Right forelimb (tissue), 1 donor: ENCODE results near the gene ZNF544.
"Not testable (repeated sequence)": the region's sequence is repeated elsewhere in the genome, so short reads cannot be mapped to it uniquely, and the experiment has no call there.

Experiments used
- DNase-seq: peaks from one replicate; pipeline ENCODE4 v3.0.0-alpha.2; 2018

The ZNF544 gene

GRCh38 chr19:58258259-58258658 lies 29.5 kb downstream of the ZNF544 start:
- DNase-seq: not testable (repeated sequence)

- no peak for DNase-seq
Measured at GRCh38 chr19:58261600-58261967, 32.9 kb downstream of the ZNF544 start.

GRCh38 chr19:58261968-58262921 lies 33.5 kb downstream of the ZNF544 start:
- no peak for DNase-seq

GRCh38 chr19:58262922-58263296 lies 34.2 kb downstream of the ZNF544 start:
- no peak for DNase-seq

- DNase-seq: no peak
Measured at GRCh38 chr19:58265100-58265499, 36.4 kb downstream of the ZNF544 start.

GRCh38 chr19:58268344-58268743 lies 39.6 kb downstream of the ZNF544 start:
- DNase-seq: no peak

- DNase-seq: no peak
Measured at GRCh38 chr19:58274771-58275201, 46.1 kb downstream of the ZNF544 start.

GRCh38 chr19:58275564-58275963 lies 46.9 kb downstream of the ZNF544 start:
- DNase-seq: no peak

- no peak for DNase-seq
Measured at GRCh38 chr19:58277197-58277596, 48.5 kb downstream of the ZNF544 start.

- DNase-seq: no peak
Measured at GRCh38 chr19:58277748-58278540, 49.2 kb downstream of the ZNF544 start.

GRCh38 chr19:58278541-58279041 lies 49.9 kb downstream of the ZNF544 start, which contains the start of gene ZNF8:
TSS of gene ZNF8 (plus strand) at chr19:58278955. CDS start at chr19:58279082, 127 bp downstream.
- DNase-seq: peak; percentile 99

GRCh38 chr19:58279042-58279924 lies 50.6 kb downstream of the ZNF544 start:
- peak; percentile 76 for DNase-seq

- no peak for DNase-seq
Measured at GRCh38 chr19:58279925-58280316, 51.2 kb downstream of the ZNF544 start.

GRCh38 chr19:58284199-58284598 lies 55.5 kb downstream of the ZNF544 start:
- DNase-seq: no peak

GRCh38 chr19:58291943-58292342 lies 63.2 kb downstream of the ZNF544 start:
- DNase-seq: no peak

- no peak for DNase-seq
Measured at GRCh38 chr19:58294743-58295374, 66.1 kb downstream of the ZNF544 start.

- DNase-seq: no peak
Measured at GRCh38 chr19:58296104-58296503, 67.4 kb downstream of the ZNF544 start.

GRCh38 chr19:58300620-58301019 lies 71.9 kb downstream of the ZNF544 start:
- DNase-seq: no peak

GRCh38 chr19:58304255-58304654 lies 75.5 kb downstream of the ZNF544 start:
- DNase-seq: no peak

GRCh38 chr19:58304748-58305064 lies 76.0 kb downstream of the ZNF544 start:
- no peak for DNase-seq

GRCh38 chr19:58305065-58305931 lies 76.6 kb downstream of the ZNF544 start, which contains the start of gene ERVK3-1:
TSS of gene ERVK3-1 (plus strand) at chr19:58305377. CDS start at chr19:58312169, 6,792 bp downstream.
- DNase-seq: peak; percentile 95
